ENCODE data around the gene FAM234B. TPM values are rescaled to one million over a fixed set of nuclear protein-coding genes. Genes with fewer than 3 reads are reported as not detected.

FAM234B gene
- total and polyA plus RNA-seq, 2 donors (not counting 1 experiment from before 2014, with no cell fraction given) = 2.6 to 8.2 TPM

- Histone ChIP-seq H3K4me2 (replicated peaks; ENCODE audit: low read depth, low read length, poor library complexity, severe bottlenecking) (no peak overlapping the region), H3K4me1 (ENCODE audit: control insufficient read depth in 2 of 2, insufficient read depth in 2 of 2, low read length in 2 of 2) (no peaks in the 10 kb centered on the region), H4K20me1 (ENCODE audit: control insufficient read depth, insufficient read depth, low read length, poor library complexity, severe bottlenecking) (no peaks in the 10 kb centered on the region), H3K36me3 (replicated peaks in 1 of 2; ENCODE audit: control extremely low read depth in 1 of 2, control insufficient read depth in 1 of 2, extremely low read depth in 1 of 2, insufficient read depth in 2 of 2, low read length in 1 of 2) (no peaks in the 10 kb centered on the region), H3K27me3 (replicated peaks in 1 of 4; ENCODE audit: control extremely low read depth in 1 of 4, control insufficient read depth in 3 of 4, insufficient read depth in 4 of 4, low read length in 3 of 4) (no peaks in the 10 kb centered on the region), H3K79me2 (ENCODE audit: control insufficient read depth, insufficient read depth, low read length) (no peaks in the 10 kb centered on the region), H3K9ac (ENCODE audit: low read length) (no peak overlapping the region), H2AFZ (ENCODE audit: insufficient read depth, low read depth, low read length, poor library complexity, severe bottlenecking) (no peak overlapping the region), H3K9me3 (ENCODE audit: control extremely low read depth in 1 of 3, control insufficient read depth in 2 of 3, insufficient read depth in 1 of 3, low read length in 2 of 3) (no peaks in the 10 kb centered on the region), H3K27ac (ENCODE audit: low read length in 2 of 2) (no peak overlapping the region), H3K4me3 (ENCODE audit: control extremely low read depth in 1 of 5, extremely low read depth in 1 of 5, insufficient read depth in 1 of 5, low read depth in 2 of 5, low read length in 4 of 5) (no peak overlapping the region)
- TF ChIP-seq EZH2 (IDR thresholded peaks at IDR 0.05; ENCODE audit: borderline replicate concordance, insufficient read depth, low read depth, low read length, poor library complexity, severe bottlenecking) (no peak), CTCF (IDR thresholded peaks at IDR 0.05) (no peak)
- CTCF ChIA-PET = no interaction called here
- DNase-seq (no peak), ATAC-seq (ENCODE audit: low read depth) (no peak)
- Mint-ChIP-seq H3K27me3 (peaks cover 30% of the 10 kb centered on the region), H3K4me1 (no peaks in the 10 kb centered on the region), H3K4me3 (no peak overlapping the region), H3K9me3 (ENCODE audit: insufficient read depth) (no peaks in the 10 kb centered on the region), H3K27ac (no peak overlapping the region)
- POLR2A ChIA-PET = no interaction called here
- no CpG with 5 or more reads among the region's 3 CpGs for WGBS (ENCODE audit: insufficient coverage)
- intact Hi-C loops (cut with micrococcal nuclease) = no loop called here
These were observed 86.8 kb downstream of the FAM234B start for GRCh38 chr12:13130981-13131380.

Other genes starting within 250 kb of the FAM234B start
- 89.1 and 93.7 TPM in 2 replicates for gene DDX47, start 231.0 kb upstream of the FAM234B start, total RNA-seq
- gene DDX47, start 231.0 kb upstream of the FAM234B start, polyA plus RNA-seq = 50.1 and 125 TPM in 2 replicates
- gene GPRC5A, start 152.8 kb upstream of the FAM234B start, total RNA-seq = not detected in 2 replicates
- gene GPRC5A, start 152.8 kb upstream of the FAM234B start, polyA plus RNA-seq = 0.01 TPM in 1 of 2 replicates, not detected in the other
- 0.47 and 0.92 TPM in 2 replicates for gene GPRC5D, start 92.2 kb upstream of the FAM234B start, total RNA-seq
- 6.4 and 7.7 TPM in 2 replicates for gene GPRC5D, start 92.2 kb upstream of the FAM234B start, polyA plus RNA-seq
- gene HEBP1, start 44.1 kb upstream of the FAM234B start, total RNA-seq = 11.2 and 14.5 TPM in 2 replicates
- 5.6 and 6.0 TPM in 2 replicates for gene HEBP1, start 44.1 kb upstream of the FAM234B start, polyA plus RNA-seq
- not detected in 2 replicates for gene GSG1, start 59.3 kb downstream of the FAM234B start, total RNA-seq
- not detected in 2 replicates for gene GSG1, start 59.3 kb downstream of the FAM234B start, polyA plus RNA-seq
- gene EMP1, start 152.3 kb downstream of the FAM234B start, total RNA-seq = 0.64 and 0.83 TPM in 2 replicates
- gene EMP1, start 152.3 kb downstream of the FAM234B start, polyA plus RNA-seq = 0.07 and 0.88 TPM in 2 replicates